Measurements from ENCODE around the gene STRADA. TPM values are rescaled to one million over a fixed set of nuclear protein-coding genes. Genes with fewer than 3 reads are reported as not detected.

Gene STRADA
- total RNA-seq, 4 donors from 2014 or later: 15.8 to 26.4 (median 19.3) TPM

DNA sequence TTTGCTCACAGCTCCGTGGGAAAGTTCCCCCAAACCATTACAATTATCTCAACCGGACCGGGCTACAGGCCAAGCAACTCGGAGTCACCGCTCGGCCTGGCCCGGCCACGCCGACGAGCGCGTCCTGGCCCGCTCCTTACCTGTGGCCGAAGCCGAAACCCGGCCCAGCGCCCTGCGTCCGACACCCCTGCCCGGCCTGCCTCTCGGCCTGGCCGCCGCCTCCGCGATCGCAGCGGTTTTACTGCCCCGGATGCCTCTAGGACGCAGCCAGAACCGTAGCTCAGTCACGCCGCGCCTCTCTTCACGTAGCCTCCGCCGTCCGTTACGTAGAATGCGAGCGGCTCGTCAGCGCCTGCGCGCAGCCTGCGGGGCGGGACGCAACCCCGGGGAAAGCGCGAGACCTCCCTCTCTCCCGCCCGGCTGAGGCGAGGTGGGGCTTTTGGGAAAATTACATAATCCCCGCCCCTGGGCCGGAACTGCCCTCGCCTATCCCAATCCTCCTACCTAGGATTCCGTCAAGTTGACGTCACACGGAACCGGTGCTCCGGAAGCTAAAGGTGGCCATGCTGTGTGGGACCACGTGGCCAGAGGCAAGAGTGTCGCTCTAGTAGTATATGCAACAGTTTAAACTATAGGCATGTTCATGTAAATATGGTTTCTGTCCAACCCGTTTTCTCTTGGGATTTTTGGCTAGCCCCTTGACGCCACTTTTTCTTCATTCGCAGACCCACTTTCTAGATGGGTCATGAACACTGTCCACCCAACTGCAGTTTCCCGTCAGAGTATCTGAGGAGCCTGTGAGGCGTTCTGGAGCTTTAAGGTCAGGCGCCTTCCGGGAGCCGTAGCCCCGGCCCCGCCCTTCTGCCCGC, 31.9 kb upstream of the STRADA start, which contains the start of gene CCDC47:
Gene CCDC47, minus strand, starts transcription at position 326 of the 869 bp plus-strand sequence. CDS start 7,422 bp downstream, outside the sequence.
- H3K4me3 ChIP-seq (ENCODE audit: low read depth, poor library complexity, severe bottlenecking): peak within 1 kb of the TSS; percentile 86
- intact Hi-C loops (cut with DNase I; ENCODE audit: low total_unique reads): no loop called here
- 0 to 1% methylated on average over 62 to 66 of the region's 74 CpGs for WGBS, 2 donors
- peak; percentile 99 to 100 for DNase-seq (ENCODE audit: low spot score in 2 of 2)
- TF ChIP-seq, protein P1, sequence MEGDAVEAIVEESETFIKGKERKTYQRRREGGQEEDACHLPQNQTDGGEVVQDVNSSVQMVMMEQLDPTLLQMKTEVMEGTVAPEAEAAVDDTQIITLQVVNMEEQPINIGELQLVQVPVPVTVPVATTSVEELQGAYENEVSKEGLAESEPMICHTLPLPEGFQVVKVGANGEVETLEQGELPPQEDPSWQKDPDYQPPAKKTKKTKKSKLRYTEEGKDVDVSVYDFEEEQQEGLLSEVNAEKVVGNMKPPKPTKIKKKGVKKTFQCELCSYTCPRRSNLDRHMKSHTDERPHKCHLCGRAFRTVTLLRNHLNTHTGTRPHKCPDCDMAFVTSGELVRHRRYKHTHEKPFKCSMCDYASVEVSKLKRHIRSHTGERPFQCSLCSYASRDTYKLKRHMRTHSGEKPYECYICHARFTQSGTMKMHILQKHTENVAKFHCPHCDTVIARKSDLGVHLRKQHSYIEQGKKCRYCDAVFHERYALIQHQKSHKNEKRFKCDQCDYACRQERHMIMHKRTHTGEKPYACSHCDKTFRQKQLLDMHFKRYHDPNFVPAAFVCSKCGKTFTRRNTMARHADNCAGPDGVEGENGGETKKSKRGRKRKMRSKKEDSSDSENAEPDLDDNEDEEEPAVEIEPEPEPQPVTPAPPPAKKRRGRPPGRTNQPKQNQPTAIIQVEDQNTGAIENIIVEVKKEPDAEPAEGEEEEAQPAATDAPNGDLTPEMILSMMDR (IDR thresholded peaks at IDR 0.05): no peak
- TF ChIP-seq POLR2A (IDR thresholded peaks at IDR 0.05): peak in 1 of 2 donors; percentile 83

DNA sequence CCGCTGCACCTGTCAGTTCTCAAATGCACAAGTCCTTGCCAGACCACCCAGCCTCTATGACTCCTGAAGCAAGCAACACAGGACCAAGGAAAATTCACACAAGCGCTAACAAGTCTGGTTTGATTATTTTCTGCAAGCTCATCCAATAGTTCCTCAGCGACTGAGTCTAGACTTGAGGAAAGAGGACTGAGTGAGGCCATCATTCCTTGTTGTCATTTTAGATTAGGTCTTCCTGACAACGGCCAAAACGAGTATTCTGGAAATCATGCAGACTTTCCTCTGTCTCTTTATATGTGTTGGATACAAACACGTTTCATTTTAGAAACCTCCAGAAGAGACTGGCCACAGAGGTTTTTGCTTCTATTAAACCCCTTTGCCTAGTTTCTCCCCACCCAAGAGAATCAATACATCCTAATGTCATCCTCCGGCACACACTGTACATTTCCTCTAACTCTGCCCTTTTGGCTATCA, 31.2 kb upstream of the STRADA start:
- TF ChIP-seq, protein P1 (IDR thresholded peaks at IDR 0.05): no peak
- intact Hi-C loops (cut with DNase I; ENCODE audit: low total_unique reads): no loop called here
- peak overlapping the region; percentile 74 for H3K4me3 ChIP-seq (ENCODE audit: low read depth, poor library complexity, severe bottlenecking)
- no peak for DNase-seq (ENCODE audit: low spot score in 2 of 2)
- WGBS, 2 donors: 3 to 5% methylated on average over 7 of the region's 7 CpGs

GRCh38 chr17:63768433-63768832, 26.8 kb upstream of the STRADA start:
- no peak overlapping the region for H3K4me3 ChIP-seq (ENCODE audit: low read depth, poor library complexity, severe bottlenecking)
- intact Hi-C loops (cut with DNase I; ENCODE audit: low total_unique reads): no loop called here
- DNase-seq (ENCODE audit: low spot score in 2 of 2): no peak
- WGBS, 2 donors: 90 to 91% methylated on average over 7 of the region's 7 CpGs
- TF ChIP-seq POLR2A (IDR thresholded peaks at IDR 0.05): no peak
- TF ChIP-seq, protein P1 (IDR thresholded peaks at IDR 0.05): no peak

GRCh38 chr17:63766754-63767153, 25.2 kb upstream of the STRADA start:
- intact Hi-C loops (cut with DNase I; ENCODE audit: low total_unique reads): no loop called here
- no peak overlapping the region for H3K4me3 ChIP-seq (ENCODE audit: low read depth, poor library complexity, severe bottlenecking)
- no peak for TF ChIP-seq POLR2A (IDR thresholded peaks at IDR 0.05)
- TF ChIP-seq, protein P1 (IDR thresholded peaks at IDR 0.05): no peak

DNA sequence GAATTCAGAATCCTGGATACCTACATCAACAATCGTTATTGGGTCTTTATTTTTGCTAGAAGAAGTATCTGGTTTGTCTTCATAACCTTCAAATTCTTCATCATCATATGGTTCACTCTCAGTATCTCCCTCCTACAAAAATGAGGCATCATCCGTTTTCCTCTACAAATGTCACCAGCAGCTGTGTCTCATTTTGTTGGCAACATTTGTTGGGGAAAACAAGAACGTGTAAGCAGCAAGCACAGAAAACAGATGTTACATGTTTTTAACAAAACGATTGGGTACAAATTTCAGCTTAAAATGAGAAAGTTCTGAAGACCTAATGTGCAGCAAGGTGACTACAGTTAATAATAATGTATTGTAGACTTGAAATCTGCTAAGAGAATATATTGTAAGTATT, 23.1 kb upstream of the STRADA start:
- no peak overlapping the region for H3K4me3 ChIP-seq (ENCODE audit: low read depth, poor library complexity, severe bottlenecking)
- intact Hi-C loops (cut with DNase I; ENCODE audit: low total_unique reads): no loop called here
- WGBS, 2 donors: 57 to 63% methylated on average over 4 of the region's 4 CpGs
- DNase-seq (ENCODE audit: low spot score in 2 of 2): no peak
- TF ChIP-seq, protein P1 (IDR thresholded peaks at IDR 0.05): no peak
- TF ChIP-seq POLR2A (IDR thresholded peaks at IDR 0.05): no peak

More at GRCh38 chr17:63766754-63767153, 25.2 kb upstream of the STRADA start:
- DNase-seq (ENCODE audit: low spot score in 2 of 2): no peak
